Measurements from ENCODE around the gene RINT1.
"Not testable (repeated sequence)": the region's sequence is repeated elsewhere in the genome, so short reads cannot be mapped to it uniquely, and the experiment has no call there.

RINT1 gene

DNA sequence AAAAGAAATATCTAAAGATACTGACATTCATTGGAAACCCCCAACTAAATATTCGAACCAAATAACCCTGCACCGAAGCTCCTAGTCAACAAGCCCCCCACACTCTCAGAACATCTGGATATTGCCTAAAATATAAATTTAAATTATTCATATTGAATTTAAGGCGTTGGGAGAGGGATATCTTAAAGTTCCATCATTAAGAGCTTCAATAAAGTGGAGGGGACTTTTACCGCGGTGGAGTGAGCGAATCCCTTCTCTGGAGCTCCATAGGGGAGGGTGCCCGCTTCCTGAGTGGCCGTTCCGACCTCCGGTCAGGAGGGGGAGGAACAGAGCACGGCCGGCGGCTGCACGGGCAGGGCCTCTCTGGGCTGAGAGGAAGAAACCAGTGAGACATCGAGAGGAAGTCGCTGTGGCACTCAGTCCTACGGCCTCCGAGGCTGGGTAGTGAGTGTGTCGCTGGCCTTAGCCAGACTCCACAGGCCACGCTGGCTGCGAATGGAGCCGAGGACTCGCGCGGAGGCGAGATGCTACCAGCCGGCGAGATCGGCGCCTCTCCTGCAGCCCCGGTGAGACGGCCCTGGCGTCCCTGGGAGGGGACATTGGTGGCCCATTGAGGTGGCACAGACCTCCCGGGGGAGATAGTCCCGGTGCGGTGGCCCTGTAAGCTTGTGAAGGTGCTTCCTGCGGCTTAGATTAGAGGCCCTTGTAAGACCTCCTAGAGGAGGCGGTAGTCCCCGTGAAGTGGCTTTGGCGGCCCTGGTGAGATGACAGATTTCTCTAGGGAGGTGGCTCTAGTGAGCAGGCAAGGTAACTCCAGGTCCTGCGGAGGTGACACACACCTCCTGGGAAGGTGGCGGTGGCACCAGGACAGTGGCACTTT, at the start of gene RINT1:
RINT1 (plus strand) TSS at position 410 of the 880 bp plus-strand sequence; CDS start at position 525, 115 bp downstream.
- peak; percentile 92 for DNase-seq (ENCODE audit: low spot score)

DNA sequence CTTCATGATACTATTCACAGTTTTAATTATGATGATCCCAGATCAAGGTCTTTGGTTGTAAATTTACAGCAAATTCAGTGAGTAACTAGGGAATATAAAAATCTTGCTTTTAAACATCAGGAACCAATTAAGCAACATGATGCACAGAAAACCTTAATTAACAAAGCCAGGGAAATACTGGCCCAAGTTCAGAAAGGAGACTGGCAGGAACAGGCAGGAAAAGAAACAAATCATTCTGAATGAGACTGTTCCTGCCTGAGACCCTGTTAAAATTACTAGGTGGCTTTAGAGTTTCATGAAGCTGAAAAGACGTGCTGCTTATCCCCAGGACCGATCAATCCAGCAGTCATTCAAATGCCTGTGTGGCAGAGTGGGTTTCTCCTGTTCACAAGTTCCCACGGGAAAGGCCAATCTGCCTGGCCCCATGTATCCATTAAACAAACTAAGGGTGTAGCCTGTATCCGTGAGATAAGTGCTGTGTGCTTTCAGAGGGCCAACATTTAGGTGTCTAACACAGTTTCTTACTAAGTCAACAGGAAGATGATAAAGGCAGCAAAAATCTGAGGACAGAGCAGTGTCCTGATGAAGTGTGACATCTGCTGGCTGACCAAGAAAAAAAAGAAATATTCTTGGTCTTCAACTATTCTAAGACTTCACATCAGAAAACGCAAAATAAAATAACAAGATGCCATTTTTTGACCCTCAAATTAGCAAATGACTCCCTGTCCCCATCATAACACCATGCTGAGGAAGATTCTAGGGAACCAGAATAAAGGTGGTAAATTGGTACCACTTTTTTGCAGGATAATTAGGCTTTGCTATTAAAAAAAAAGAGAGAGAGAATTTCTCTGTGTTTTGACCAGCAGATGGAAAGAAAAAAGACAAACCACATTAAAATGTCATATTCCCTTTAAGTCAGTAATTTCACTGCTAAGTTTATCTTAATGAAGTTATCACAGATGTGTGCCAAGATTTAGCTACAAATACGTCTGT, 44.1 kb upstream of the RINT1 start:
- DNase-seq (ENCODE audit: low spot score), result peak; percentile 81

DNA sequence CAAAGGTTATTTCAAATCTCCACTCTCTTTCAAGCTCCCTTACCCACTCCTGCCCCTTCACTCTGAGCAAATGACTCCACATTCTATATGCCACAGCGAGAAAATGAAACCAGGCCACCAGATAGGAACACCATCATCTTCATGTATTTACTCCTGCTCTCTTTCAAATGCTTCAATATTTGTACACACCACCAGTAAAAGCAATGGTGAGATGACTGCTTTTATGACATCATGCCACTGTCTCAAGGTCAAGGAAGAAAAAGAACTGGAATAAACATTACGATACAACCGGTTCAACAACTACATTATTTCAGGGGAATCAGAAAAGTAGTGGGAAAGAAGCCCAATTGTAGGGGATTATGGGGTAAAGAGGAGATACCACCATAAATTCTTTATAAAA, 42.6 kb upstream of the RINT1 start:
- DNase-seq (ENCODE audit: low spot score), result no peak

- DNase-seq (ENCODE audit: low spot score), result no peak
Observed at GRCh38 chr7:105493196-105493922, 38.6 kb upstream of the RINT1 start.

DNA sequence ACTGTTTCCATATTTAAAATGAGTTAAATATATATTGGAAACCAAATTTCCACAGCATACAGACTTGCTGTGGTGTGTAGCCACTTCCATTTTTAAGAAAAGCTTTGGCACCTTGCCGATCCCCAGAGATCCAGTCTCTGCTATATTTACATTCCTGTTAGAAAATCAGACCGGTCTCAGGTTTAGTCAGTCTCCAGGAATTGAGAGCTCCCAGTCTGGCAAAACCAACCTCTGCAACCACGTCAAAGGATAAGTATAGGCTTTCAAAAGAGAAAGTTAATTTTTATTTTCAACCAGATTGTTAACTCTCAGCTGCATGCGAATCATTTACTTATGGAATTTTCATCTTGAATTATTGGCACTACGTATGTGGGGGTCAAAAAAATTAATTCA, 38.1 kb upstream of the RINT1 start:
- peak; percentile 82 for DNase-seq (ENCODE audit: low spot score)

DNA sequence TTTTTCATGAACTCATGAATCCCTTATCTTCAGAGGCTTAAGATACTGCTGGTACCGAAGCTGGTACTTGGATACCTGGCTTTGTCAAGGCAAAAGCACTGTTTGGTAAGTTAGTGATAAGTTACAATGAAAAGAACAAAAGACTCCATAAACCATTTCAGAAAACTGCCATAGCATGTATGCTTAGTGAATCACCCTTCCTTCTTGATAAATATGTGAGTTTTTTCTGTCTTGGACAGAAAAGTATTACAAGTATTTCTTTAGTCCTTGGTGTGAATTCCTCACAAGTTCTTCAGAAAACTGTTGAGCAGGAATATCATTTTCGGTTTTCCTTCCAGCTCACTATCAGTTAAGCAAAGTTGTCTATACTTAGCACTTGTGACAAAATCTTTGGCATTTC, 35.5 kb upstream of the RINT1 start:
- peak; percentile 49 for DNase-seq (ENCODE audit: low spot score)

DNA sequence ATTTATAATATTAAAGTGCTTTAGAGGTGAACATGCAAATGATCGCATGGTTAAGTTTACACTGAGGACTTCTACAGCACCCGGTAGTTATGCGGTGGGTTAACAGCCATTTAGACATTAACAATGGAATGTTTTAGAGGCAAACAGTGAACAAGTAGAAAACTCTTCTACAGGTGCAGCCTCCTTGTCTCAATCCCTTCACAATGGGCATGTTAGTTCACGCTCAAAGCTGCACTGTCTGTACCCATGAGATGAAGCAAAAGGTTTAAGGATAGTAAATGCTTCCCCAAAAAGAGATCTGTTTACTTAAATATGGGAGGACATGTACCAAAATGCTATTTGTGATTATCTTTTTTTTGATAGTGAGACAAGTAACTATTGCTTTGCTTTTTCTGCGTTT, 35.0 kb upstream of the RINT1 start:
- DNase-seq (ENCODE audit: low spot score), result no peak

- DNase-seq (ENCODE audit: low spot score), result no peak
Observed at GRCh38 chr7:105502173-105502572, 29.8 kb upstream of the RINT1 start.

- DNase-seq (ENCODE audit: low spot score), result no peak
Observed at GRCh38 chr7:105512415-105512814, 19.6 kb upstream of the RINT1 start.

DNA sequence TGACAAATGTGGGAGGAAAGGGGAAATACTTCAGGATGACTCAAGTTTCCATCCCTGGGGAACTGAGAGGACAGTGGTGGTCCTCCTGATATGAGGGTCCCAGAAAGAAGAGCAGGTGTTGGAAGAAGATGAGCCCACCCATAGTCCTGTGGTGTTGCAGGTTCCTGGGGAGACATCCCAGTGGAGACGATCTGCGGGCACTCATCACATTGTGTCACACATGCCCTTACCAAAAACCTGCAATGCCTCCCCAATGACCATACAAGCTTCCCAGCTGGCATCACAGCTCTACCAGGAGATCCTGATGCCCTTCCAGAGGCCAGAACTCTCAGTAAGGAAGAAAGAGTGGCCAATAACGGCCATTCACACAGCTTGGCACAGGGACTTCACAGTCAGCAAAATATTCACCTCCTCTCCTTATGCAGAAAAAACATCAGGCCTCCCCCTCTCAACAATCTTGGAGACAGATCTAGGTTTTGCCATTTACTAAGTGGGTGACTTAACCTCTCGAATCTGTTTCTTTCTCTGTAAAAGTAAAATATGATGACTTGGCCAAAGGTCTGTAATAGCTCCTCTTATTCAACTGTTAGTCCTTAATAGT, 19.0 kb upstream of the RINT1 start:
- no peak for DNase-seq (ENCODE audit: low spot score)

DNA sequence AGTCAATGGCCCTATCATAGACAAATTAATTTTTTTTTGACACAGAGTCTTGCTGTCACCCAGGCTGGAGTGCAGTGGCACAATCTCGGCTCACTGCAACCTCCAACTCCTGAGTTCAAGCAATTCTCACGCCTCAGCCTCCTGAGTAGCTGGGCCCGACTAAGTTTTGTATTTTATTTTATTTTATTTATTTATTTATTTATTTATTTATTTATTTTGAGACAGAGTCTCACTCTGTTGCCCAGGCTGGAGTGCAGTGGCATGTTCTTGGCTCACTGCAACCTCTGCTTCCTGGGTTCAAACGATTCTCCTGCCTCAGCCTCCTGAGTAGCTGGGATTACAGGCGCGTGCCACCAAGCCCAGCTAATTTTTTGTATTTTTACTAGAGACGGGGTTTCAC, 16.4 kb upstream of the RINT1 start:
- not testable (repeated sequence) for DNase-seq (ENCODE audit: low spot score)

- DNase-seq (ENCODE audit: low spot score), result no peak
Observed at GRCh38 chr7:105519353-105519752, 12.6 kb upstream of the RINT1 start.

GRCh38 chr7:105520620-105521019, 11.4 kb upstream of the RINT1 start:
- DNase-seq (ENCODE audit: low spot score), result not testable (repeated sequence)

DNA sequence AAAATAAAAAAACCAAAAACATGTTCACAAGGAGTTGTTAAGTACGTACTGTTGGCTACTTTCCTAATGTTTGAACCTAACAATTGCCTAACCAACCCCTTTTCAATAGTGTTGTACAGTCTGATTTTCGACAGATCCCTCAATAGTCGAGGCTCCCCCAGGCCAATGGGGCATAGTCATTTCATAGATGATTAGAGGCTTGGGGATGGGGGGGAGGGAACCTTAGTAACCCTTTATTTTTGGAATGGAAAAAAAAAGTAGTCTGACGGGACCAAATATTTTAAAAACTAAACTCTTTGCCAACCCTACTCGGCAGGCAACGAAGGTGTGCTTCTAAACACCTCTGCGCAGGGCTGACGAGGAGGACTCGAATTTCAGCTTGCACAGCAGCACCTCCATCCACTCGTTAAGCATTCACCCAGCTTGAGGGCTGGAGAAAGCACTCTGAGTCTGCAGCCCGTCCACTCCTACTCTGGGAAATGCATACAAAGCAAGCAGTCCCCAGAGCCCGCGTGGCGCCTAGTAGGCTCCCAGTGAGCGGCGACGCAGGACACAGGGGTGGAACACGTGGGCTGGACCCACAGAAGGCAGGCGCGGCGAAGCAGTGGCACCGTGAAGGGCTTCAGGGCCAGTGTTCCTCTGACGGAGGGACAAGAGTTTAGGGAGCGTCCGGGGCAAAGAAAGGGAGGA, 10.8 kb upstream of the RINT1 start:
- peak; percentile 63 for DNase-seq (ENCODE audit: low spot score)

- DNase-seq (ENCODE audit: low spot score), result peak; percentile 96
Observed at GRCh38 chr7:105521717-105522463, 10.1 kb upstream of the RINT1 start, which contains the start of gene PUS7. PUS7 (minus strand) TSS chr7:105522271; CDS start chr7:105508512, 13,759 bp downstream.

- DNase-seq (ENCODE audit: low spot score), result not testable (repeated sequence)
Observed at GRCh38 chr7:105524423-105524822, 7.6 kb upstream of the RINT1 start.

DNA sequence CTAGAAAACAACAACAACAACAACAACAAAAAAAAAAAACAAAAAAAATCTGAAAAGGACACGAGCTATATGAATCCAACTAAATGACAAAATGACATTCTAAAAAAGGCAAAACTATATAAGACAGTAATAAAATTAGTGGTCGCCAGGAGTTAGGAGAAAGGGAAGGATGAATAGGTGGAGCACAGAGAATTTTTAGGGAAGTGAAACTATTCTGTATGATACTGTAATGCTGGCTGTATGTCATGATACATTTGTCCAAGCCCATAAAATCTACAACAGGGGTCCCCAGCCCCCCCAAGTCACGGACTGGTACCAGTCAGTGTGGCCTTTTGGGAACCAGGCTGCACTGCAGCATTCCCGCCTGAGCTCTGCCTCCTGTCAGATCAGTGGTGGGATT, 7.2 kb upstream of the RINT1 start:
- DNase-seq (ENCODE audit: low spot score), result no peak

GRCh38 chr7:105527737-105528136, 4.3 kb upstream of the RINT1 start:
- not testable (repeated sequence) for DNase-seq (ENCODE audit: low spot score)

DNA sequence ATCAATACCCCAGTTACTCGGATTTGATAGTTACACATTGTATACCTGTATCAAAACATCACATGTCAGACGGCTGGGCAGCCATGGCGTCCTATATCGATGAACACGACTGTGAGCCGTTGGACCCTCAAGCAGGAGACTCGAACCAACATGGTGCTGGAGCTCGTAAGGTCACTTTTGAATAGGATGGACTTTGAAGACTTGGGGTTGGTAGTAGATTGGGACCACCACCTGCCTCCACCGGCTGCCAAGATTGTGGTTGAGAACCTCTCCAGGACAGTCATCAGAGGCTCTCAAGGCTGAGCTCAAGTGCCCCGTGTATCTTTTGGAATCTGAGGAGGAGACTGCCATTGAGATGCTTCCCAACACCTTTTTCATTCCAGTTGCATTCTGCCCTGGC, 1.9 kb upstream of the RINT1 start:
- DNase-seq (ENCODE audit: low spot score), result no peak

DNA sequence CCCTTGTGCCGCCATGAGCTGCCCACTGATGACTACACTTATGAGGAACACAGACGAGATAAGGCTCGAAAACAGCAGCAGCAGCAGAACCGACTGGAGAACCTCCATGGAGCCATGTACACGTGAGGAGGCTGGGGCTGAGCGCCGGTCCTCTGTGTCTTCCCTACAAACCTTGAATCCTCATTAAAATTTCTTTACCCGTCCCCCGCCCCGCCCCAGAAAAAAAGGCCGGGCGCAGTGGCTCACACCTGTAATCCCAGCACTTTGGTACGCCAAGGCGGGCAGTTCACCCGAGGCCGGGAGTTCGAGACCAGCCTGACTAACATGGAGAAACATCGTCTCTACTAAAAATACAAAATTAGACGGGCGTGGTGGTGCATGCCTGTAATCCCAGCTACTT, 1.5 kb upstream of the RINT1 start:
- DNase-seq (ENCODE audit: low spot score), result no peak
